ENCODE measurements around the gene RIGI. TPM values are rescaled to one million over a fixed set of nuclear protein-coding genes. Genes with fewer than 3 reads are reported as not detected.

The RIGI gene
- total RNA-seq: 10 to 100 TPM in 2 of 8 experiments, 1 to 10 TPM in 6; 1.4 to 21.0 (median 3.6) TPM

GRCh38 chr9:32526041-32526706 is at the start of gene RIGI:
TSS of gene RIGI (minus strand) at chr9:32526196. CDS start at chr9:32526166, 30 bp downstream.
- peak; percentile 88 to 94 (median 91) for ATAC-seq (replicated peaks in 6 of 8)
- peaks cover 0 to 4% of the 10 kb centered on the region in 2 donors for H3K4me1 ChIP-seq (replicated peaks in 1 of 2)
- H3K27ac ChIP-seq: no peak within 1 kb of the TSS
- H3K4me3 ChIP-seq: peak within 1 kb of the TSS; percentile 48 to 66 (median 52)
- 0 to 7% (median 0%) methylated on average over 2 to 22 of the region's 37 CpGs for WGBS, 10 experiments
- in situ Hi-C loops (cut with MboI; ENCODE audit: low pct_unique_long_range_greater_than_20kb in 2 of 9, low sequenced_read_pairs in 9 of 9, unreplicated experiment in 9 of 9): no loop called here

GRCh38 chr9:32574858-32575257 is 48.9 kb upstream of the RIGI start:
- no peak for ATAC-seq (replicated peaks in 6 of 8)
- H3K4me1 ChIP-seq (replicated peaks in 1 of 2): peaks cover 0 to 12% of the 10 kb centered on the region in 2 donors
- in situ Hi-C loops (cut with MboI; ENCODE audit: low pct_unique_long_range_greater_than_20kb in 2 of 9, low sequenced_read_pairs in 9 of 9, unreplicated experiment in 9 of 9): loop anchor here (10.0 to 25.0 kb wide), 5 partner anchors 188 to 412 kb away; partner anchors contain the start of gene ACO1 (in 8 of the 9)
- H3K4me3 ChIP-seq: no peak overlapping the region
- 29 to 83% (median 66%) methylated on average over 1 of the region's 1 CpG; no CpG with 5 or more reads in 4 of the 10 experiments for WGBS, 10 experiments
- H3K27ac ChIP-seq: no peak overlapping the region

- no peak for ATAC-seq (replicated peaks in 6 of 8)
- no peak overlapping the region for H3K27ac ChIP-seq
- H3K4me1 ChIP-seq (replicated peaks in 1 of 2): peaks cover 0 to 12% of the 10 kb centered on the region in 2 donors
- in situ Hi-C loops (cut with MboI; ENCODE audit: low pct_unique_long_range_greater_than_20kb in 2 of 9, low sequenced_read_pairs in 9 of 9, unreplicated experiment in 9 of 9): loop anchor here in 8 of 9 experiments (10.0 to 25.0 kb wide), 4 partner anchors 187 to 413 kb away; partner anchors contain the start of gene ACO1 (in 7 of the 8)
- WGBS, 10 experiments: 40 to 100% (median 88%) methylated on average over 1 to 7 of the region's 7 CpGs
- no peak overlapping the region for H3K4me3 ChIP-seq
Observed at GRCh38 chr9:32573821-32574220, 47.8 kb upstream of the RIGI start.

GRCh38 chr9:32572900-32573523 is 47.0 kb upstream of the RIGI start, which contains the start of gene NDUFB6:
TSS of gene NDUFB6 (minus strand) at chr9:32573159. CDS start at chr9:32573060, 99 bp downstream.
- H3K4me3 ChIP-seq: peak within 1 kb of the TSS; percentile 56 to 90 (median 86)
- peaks cover 0 to 12% of the 10 kb centered on the region in 2 donors for H3K4me1 ChIP-seq (replicated peaks in 1 of 2)
- 0 to 2% (median 0%) methylated on average over 1 to 19 of the region's 36 CpGs; no CpG with 5 or more reads in 3 of the 10 experiments for WGBS, 10 experiments
- peak within 1 kb of the TSS; percentile 69 to 93 for H3K27ac ChIP-seq
- in situ Hi-C loops (cut with MboI; ENCODE audit: low pct_unique_long_range_greater_than_20kb in 2 of 9, low sequenced_read_pairs in 9 of 9, unreplicated experiment in 9 of 9): loop anchor here in 8 of 9 experiments (10.0 to 25.0 kb wide), 4 partner anchors 186 to 414 kb away; partner anchors contain the start of gene ACO1 (in 7 of the 8)
- ATAC-seq (replicated peaks in 6 of 8): peak; percentile 93 to 96 (median 95)

- H3K27ac ChIP-seq: peak overlapping the region; percentile 66 to 93
- in situ Hi-C loops (cut with MboI; ENCODE audit: low pct_unique_long_range_greater_than_20kb in 2 of 9, low sequenced_read_pairs in 9 of 9, unreplicated experiment in 9 of 9): loop anchor here in 8 of 9 experiments (10.0 to 25.0 kb wide), 4 partner anchors 185 to 415 kb away; partner anchors contain the start of gene ACO1 (in 7 of the 8)
- peak overlapping the region; percentile 56 to 90 (median 86) for H3K4me3 ChIP-seq
- 0 to 20% (median 0%) methylated on average over 1 to 17 of the region's 17 CpGs; no CpG with 5 or more reads in 1 of the 10 experiments for WGBS, 10 experiments
- ATAC-seq (replicated peaks in 6 of 8): peak; percentile 61 to 82 (median 78)
- peaks cover 0 to 12% of the 10 kb centered on the region in 2 donors for H3K4me1 ChIP-seq (replicated peaks in 1 of 2)
Observed at GRCh38 chr9:32571969-32572899, 46.2 kb upstream of the RIGI start.

GRCh38 chr9:32570262-32570661 is 44.3 kb upstream of the RIGI start:
- 83 to 100% (median 96%) methylated on average over 1 to 3 of the region's 4 CpGs; no CpG with 5 or more reads in 1 of the 10 experiments for WGBS, 10 experiments
- ATAC-seq (replicated peaks in 6 of 8): no peak
- Histone ChIP-seq H3K4me1 (replicated peaks in 1 of 2) (peaks cover 0 to 12% of the 10 kb centered on the region in 2 donors), H3K27ac (no peak overlapping the region), H3K4me3 (no peak overlapping the region)
- in situ Hi-C loops (cut with MboI; ENCODE audit: low pct_unique_long_range_greater_than_20kb in 2 of 9, low sequenced_read_pairs in 9 of 9, unreplicated experiment in 9 of 9): loop anchor here in 8 of 9 experiments (10.0 to 25.0 kb wide), 4 partner anchors 183 to 417 kb away; partner anchors contain the start of gene ACO1 (in 7 of the 8)

GRCh38 chr9:32566770-32567169 is 40.8 kb upstream of the RIGI start:
- in situ Hi-C loops (cut with MboI; ENCODE audit: low pct_unique_long_range_greater_than_20kb in 2 of 9, low sequenced_read_pairs in 9 of 9, unreplicated experiment in 9 of 9): loop anchor here in 3 of 9 experiments (25.0 kb wide), 2 partner anchors 179 to 421 kb away; partner anchors contain the start of gene ACO1 (in 3 of the 3)
- Histone ChIP-seq H3K27ac (no peak overlapping the region), H3K4me3 (no peak overlapping the region), H3K4me1 (replicated peaks in 1 of 2) (peaks cover 0 to 9% of the 10 kb centered on the region in 2 donors)
- peak in 1 of 8 experiments; percentile 7 for ATAC-seq (replicated peaks in 6 of 8)
- WGBS, 10 experiments: 93 to 100% (median 97%) methylated on average over 2 to 12 of the region's 26 CpGs; no CpG with 5 or more reads in 6 of the 10 experiments

- Histone ChIP-seq H3K4me3 (no peak overlapping the region), H3K4me1 (replicated peaks in 1 of 2) (peaks cover 0 to 1% of the 10 kb centered on the region in 2 donors), H3K27ac (no peak overlapping the region)
- WGBS, 10 experiments: 92 to 100% (median 98%) methylated on average over 1 to 6 of the region's 6 CpGs; no CpG with 5 or more reads in 1 of the 10 experiments
- in situ Hi-C loops (cut with MboI; ENCODE audit: low pct_unique_long_range_greater_than_20kb in 2 of 9, low sequenced_read_pairs in 9 of 9, unreplicated experiment in 9 of 9): loop anchor here in 3 of 9 experiments (25.0 kb wide), 2 partner anchors 179 to 421 kb away; partner anchors contain the start of gene ACO1 (in 3 of the 3)
- no peak for ATAC-seq (replicated peaks in 6 of 8)
Observed at GRCh38 chr9:32565967-32566366, 40.0 kb upstream of the RIGI start.

GRCh38 chr9:32558408-32558934 is 32.5 kb upstream of the RIGI start:
- in situ Hi-C loops (cut with MboI; ENCODE audit: low pct_unique_long_range_greater_than_20kb in 2 of 9, low sequenced_read_pairs in 9 of 9, unreplicated experiment in 9 of 9): loop anchor here in 3 of 9 experiments (25.0 kb wide), 2 partner anchors 171 to 429 kb away; partner anchors contain the start of gene ACO1 (in 3 of the 3)
- Histone ChIP-seq H3K4me3 (no peak overlapping the region), H3K4me1 (replicated peaks in 1 of 2) (no peaks in the 10 kb centered on the region), H3K27ac (no peak overlapping the region)
- no peak for ATAC-seq (replicated peaks in 6 of 8)
- WGBS, 10 experiments: 36 to 97% (median 89%) methylated on average over 3 of the region's 3 CpGs; no CpG with 5 or more reads in 1 of the 10 experiments

GRCh38 chr9:32554591-32554990 is 28.6 kb upstream of the RIGI start:
- in situ Hi-C loops (cut with MboI; ENCODE audit: low pct_unique_long_range_greater_than_20kb in 2 of 9, low sequenced_read_pairs in 9 of 9, unreplicated experiment in 9 of 9): loop anchor here in 3 of 9 experiments (25.0 kb wide), 2 partner anchors 167 to 433 kb away; partner anchors contain the start of gene ACO1 (in 3 of the 3)
- no peak overlapping the region for H3K4me3 ChIP-seq
- H3K27ac ChIP-seq: no peak overlapping the region
- peaks cover 3 to 4% of the 10 kb centered on the region in 2 donors for H3K4me1 ChIP-seq (replicated peaks in 1 of 2)
- ATAC-seq (replicated peaks in 6 of 8): no peak

GRCh38 chr9:32554107-32554506 is 28.1 kb upstream of the RIGI start:
- H3K4me3 ChIP-seq: no peak overlapping the region
- WGBS, 10 experiments: 87 to 100% (median 100%) methylated on average over 1 to 2 of the region's 2 CpGs; no CpG with 5 or more reads in 2 of the 10 experiments
- H3K27ac ChIP-seq: no peak overlapping the region
- in situ Hi-C loops (cut with MboI; ENCODE audit: low pct_unique_long_range_greater_than_20kb in 2 of 9, low sequenced_read_pairs in 9 of 9, unreplicated experiment in 9 of 9): loop anchor here in 3 of 9 experiments (25.0 kb wide), 2 partner anchors 167 to 433 kb away; partner anchors contain the start of gene ACO1 (in 3 of the 3)
- ATAC-seq (replicated peaks in 6 of 8): no peak
- peaks cover 4 to 6% of the 10 kb centered on the region in 2 donors for H3K4me1 ChIP-seq (replicated peaks in 1 of 2)

All from motor neuron (in vitro differentiated cells).